GM19238 (cell line): ENCODE measurements around the gene CFAP45.
A peak's percentile ranks its signal among the peaks of the same experiment; 100 is the strongest.

Source experiments
- DNase-seq: peaks from one replicate; pipeline ENCODE4 v3.0.0; 2011; ENCODE audit warnings: low spot score; ENCODE audit not compliant: insufficient read length

The CFAP45 gene

DNA sequence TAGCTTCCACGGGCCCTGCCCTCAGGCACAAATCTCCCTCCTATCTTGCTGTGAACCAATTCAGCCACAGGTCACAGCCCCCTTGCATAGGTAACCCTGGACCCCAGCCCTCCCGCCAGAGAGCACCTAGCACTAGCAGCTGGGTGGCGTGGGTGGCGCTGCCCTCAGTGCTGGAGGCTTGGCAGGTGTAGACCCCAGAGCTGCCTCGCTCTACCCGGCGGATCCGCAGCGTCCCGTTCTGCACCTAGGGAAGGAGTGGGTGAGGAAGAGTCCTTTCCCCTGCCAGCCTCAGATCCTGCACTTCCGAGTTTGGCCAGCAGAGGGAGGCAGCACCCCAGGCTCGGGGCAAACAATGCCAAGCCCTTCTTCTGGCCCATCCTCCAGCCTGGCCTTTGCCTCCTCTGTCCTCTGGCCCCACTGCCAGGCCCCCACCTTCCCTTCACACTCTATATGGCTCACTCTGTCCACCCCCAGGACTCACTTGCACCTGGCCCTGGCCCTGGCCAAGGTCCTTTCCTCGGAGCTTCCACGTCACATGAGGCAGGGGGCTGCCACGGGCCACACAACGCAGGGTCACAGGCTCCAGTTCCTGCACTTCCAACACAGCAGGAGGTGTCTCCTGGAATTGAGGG, 36.4 kb upstream of the CFAP45 start:
- DNase-seq = peak; percentile 81

DNA sequence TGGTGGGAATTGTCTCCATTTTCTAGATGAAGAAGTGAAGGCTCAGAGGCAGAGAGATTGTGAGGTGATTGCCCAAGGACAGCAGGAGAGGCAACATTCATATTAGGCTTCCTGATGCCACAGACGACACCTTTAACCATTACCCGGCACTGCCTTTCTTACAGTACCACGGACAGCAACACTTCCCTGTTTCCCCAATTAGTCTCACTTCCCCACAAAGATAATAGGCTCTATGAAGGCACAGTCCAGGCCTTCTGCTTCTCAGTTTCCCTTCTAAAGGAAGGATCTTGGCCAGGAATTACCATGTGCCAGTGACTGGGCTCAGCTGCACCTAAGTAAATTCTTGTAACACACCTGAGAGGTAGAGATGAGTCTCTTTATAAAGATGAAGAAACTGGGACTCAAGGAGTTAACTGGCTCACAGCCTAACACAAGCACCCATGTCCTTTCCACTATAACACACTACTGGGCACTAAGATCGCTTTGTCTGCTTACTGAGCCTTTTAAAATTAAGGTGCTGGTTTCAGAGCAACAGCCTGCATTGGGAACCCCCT, 35.8 kb upstream of the CFAP45 start:
- no peak for DNase-seq

DNA sequence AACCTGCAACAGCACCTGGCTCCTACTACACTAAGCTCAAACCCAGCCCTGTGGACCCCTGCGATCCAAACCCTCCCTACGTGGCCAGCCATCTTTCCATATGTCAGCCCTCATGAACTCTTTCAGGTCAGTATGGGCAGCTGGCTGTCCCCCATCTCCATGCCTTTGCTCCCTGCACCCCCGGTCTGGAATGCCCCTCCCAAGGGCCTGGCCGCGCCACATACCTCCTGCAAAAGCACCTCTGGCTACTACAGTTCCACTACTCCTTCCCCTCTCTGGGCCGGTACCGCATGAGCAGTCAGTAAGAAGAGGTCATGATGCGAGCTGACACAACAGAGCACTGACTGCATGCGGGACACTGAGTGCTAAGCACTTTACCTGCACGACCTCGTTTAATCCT, 35.3 kb upstream of the CFAP45 start:
- DNase-seq = no peak

DNA sequence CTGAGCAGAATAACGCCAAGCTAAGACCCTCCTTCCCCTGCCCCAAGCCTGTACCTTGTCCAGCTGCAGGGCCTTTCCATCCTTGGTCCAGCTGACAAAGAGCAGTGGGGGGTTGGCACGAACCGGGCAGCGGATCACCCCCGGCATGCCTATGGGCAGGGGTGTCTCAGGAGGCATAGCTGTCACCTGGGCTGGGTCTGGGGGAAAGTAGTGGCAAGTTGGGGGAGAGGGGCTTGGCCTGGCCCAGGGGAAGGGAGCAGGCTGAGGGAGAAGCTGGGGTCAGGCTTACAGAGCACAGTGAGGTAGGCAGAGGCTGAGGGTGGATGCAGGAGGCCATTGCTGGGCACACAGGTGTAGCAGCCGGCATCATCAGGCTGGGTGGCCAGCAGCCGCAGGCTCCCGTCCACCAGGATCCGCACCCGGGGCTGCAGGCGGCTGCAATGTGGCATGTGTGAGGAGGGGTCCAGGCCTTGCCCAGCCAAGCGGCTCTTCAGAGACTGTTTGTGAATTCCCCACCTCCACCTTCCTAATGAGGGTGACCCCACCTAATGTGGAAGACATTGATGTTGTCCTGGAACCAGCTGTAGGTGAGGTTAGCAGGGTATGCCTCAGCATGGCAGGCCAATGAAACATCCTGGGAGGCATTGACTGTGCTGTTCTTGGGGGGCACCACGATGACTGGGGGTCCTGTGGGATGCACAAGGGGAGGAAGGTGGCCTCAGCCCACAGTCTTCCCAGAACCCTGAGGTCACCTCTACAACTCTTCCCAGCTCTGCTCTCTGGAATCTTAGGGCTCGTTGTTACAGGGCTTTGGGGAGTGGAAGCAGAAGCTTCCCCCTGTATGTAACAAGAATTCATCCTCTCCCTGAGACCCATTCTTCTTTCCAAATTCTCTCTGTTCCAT, 34.4 kb upstream of the CFAP45 start:
- DNase-seq = no peak

DNA sequence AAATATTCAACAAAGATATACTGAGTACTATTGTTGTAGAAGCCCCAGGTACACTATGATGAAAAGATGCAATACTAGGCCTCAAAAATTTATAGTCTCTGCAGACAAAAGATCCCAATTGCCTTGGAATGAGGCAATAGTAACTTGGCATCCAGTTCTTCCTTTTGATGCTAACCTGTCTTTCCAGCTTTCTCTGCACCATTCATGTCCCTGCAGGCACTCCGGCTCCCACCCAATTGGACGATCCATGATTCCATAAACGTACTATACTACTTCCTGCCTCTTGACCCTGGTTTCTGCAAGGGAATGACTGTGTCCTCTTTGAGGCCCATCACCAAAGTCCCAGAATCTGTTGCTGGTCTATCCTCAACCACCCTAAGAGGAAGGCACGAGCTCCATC, 33.4 kb upstream of the CFAP45 start:
- no peak for DNase-seq

DNA sequence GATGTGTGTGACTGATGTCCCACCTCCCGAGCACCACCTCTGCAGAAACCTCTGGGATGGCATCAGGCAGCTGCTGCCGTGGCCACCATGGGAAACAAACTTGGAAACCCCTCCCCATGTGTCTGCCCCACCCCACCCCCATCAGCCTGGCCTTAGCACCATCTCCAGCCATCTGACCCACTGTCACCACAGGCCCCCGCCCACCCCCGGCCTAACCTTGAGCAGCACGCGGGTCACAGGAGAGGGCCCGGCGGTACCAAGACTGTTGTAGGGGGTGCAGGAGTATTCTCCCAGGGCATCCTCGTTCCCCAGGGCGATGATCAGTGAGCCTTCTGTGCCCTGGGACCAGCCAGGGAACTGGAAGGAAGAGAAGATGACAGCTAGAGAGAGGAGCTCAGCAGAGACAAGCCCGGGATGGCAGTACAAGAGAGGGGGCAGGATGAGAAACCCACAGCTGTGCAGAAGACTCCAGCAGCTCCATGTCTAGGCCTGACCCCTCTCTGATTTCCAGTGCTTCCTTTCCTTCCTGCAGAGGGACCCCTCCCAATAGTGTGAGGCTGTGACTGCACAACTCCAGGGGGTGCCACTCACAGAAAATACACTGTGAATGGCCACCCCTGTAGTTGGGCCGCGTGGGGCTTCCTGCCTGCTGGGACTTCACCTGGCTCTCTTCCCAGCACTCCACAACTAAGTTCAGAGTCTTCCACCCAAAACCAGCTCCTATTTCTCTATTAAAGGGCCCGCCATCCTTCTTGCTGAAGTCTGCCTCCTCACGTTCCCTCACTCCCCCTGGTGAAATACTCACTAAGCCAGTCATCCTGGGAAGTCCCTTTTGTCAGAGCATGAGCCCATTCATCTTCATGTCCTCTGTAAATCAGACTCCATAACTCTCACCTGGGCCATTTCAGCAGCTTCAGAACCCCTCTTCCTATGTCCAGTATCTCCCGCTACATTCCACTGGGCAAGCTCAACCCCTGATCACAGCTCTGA, 32.6 kb upstream of the CFAP45 start:
- no peak for DNase-seq

DNA sequence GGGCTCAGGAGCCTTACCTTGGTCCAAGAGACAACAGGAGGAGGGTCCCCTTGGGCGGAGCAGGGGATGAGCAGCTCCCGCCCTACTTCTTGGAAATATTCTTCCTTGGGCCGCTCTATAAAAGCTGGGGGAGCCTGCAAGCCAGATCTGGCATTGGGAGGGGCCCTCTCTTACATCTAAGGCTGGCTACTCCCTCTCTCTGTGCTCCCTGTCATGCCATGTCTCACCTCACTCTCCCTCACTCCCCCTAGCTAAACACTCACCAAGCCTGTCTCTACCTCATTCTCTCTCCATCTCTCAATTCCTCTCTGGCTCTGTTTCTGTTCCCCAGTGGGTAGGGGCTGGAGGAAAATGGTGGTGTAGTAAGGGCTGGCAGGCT, 31.8 kb upstream of the CFAP45 start:
- no peak for DNase-seq

DNA sequence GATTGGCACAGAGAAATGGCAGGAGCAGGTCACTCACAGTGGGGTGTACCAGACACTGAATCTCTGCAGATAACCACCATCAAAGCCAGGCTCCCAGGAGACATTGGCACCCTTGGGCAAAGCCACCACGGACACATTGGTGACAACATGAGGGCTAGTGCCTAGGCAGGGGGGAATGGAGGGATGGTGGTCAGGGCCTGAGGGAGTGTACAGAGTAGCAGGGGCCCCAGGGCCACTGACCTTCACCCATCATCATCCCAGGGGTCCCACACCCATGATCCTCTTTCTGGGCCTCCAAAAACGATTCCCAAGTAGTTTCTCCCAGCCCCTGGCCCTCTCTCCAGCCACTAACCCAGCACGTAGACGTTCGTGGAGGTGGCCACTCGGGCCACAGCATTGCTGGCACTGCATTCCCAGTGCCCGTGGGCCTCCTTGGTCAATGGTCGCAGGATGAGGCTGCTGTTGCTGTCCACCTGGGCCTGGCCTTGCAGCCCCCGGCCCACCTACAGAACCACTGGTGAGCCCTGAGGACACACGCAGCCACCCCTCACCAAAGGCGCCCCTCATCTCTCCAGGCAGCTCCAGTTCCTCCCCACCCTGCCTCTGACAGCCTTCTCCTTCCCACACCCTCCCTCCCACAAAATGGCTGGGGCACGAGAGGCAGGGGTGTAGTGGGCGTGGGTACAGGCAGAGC, 31.3 kb upstream of the CFAP45 start:
- no peak for DNase-seq

DNA sequence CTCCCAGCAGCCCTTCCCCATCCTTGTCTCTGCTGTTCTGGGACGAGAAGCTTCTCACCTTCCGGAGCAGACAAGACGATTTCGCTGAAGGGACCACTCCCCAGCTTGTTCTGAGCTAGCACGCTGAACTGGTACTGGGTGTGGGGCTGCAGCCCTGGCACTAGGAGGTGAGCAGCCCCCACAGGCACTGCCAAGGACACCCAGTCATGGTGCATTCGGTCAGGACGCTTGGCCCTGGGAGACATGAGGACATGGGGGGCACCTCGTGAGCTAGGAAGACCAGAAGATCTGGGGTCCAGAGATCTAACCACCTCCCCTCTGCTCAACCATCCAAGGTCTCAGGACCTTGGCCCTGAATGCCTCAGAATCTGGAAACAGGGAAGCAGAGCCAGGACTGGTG, 30.7 kb upstream of the CFAP45 start:
- no peak for DNase-seq

DNA sequence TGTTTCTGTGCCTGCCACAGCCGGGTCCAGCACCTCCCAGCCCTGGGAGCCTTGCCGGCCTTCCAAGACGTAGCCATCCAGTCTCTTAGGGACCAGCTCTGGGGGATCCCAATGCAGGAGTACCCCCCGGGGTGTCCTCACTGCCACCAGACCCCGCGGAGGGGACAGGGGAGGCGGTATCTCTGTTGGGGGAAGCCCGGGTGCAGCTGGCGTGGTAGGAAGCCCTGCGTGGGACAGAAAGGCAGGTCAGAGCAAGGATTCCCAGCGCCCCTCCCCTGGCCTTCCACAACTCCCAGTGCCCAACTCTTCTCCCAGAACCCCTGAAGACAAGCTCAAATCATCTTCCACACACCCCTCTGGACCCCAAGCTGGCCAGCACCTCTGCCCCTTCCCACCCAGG, 30.3 kb upstream of the CFAP45 start:
- no peak for DNase-seq

DNA sequence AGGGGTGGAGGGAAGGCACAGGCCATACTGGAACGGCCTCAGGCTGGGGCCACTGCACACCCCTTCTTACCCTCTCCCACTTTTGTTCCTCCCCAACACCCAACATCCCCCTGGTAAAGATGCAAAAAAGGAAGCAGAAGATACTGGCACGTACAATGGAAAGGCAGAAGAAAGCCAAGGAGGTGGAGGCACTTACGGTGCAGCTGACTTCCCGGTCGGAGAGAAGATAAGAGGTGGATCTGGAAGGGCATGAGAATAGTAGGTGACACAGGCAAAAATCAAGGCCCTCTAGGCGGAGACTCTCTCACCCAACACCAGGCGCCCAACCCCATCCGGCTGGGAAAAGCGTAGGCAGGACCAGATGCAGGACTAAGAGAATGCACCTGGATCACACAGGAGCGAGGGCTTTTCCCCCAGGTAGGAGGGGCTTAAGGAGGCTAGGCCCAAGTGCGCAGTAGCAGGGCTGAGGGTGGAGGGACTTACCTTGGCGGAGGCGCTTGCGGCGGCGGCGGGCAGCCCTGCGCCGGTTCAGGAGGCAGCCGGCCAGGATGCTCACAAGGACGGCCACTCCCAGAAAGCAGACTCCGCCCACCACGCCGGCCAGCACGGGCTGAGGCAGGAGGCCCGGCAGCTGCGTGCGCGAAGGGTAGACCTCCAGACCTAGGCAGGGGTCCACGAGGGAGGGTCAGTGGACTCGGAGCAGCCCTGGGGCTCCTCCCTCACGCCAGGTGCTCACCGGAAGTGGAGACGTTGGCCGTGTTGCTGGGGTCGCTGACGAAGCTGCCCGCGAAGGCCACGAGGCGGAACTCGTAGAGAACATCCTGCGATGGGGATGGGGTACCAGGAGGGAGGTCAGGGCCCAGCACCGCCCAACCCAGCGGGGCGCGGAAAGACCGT, 29.4 kb upstream of the CFAP45 start:
- no peak for DNase-seq

DNA sequence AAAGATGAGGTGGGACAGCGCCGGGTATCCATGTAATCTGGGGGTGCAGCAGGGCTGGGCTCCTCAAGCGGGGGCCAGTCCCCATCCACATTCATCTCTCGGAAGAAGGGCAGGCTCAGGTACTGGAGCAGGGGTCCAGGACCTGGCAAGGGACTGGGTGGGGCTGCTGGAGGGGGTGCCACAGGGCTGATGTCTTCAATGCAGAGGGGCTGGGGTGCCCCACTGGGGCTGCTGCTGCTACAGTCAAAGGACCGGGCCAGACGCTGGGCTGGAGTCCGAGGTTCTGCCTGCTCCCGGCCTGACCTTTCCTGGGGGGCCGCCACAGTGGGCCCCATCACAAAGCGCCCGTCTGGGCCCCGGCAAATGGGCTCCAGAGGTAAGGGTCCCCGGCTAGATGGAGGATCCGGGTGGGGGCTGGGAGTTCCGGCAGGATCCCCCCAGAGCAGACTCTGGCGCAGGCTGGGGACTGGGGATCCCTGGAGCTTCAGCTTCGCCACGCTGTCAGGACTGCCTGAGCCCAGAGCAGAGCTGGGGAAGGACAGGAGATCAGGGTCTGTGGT, 28.6 kb upstream of the CFAP45 start:
- no peak for DNase-seq

DNA sequence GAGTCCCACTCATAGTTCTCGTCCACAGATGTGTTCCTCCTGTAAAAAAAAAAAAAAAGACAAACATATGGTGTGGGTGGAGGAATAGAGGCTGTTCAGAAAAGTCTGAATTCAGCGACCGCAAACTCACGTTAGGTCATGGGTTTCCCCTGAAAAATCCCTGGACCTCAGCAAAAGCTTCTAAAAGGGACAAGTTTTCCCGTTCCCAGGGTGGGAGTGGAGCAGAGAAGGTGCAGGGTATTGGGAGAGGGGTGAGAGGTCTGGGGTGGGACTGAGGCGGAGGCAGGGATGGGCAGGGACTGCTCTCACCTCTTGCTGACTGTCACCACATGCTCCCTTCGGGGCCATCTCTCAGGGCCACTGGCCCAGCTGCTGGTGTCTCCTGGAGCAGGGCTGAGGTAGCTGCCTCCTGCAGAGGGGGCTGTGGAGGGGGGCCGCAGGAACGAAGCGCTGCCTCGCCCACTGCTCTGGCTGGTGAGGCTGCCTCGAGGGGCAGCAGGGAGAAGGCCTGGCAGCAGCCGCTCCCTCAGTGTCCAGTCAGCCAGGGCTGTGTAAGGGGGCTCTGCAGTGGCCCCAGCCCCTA, 28.0 kb upstream of the CFAP45 start:
- DNase-seq = no peak

DNA sequence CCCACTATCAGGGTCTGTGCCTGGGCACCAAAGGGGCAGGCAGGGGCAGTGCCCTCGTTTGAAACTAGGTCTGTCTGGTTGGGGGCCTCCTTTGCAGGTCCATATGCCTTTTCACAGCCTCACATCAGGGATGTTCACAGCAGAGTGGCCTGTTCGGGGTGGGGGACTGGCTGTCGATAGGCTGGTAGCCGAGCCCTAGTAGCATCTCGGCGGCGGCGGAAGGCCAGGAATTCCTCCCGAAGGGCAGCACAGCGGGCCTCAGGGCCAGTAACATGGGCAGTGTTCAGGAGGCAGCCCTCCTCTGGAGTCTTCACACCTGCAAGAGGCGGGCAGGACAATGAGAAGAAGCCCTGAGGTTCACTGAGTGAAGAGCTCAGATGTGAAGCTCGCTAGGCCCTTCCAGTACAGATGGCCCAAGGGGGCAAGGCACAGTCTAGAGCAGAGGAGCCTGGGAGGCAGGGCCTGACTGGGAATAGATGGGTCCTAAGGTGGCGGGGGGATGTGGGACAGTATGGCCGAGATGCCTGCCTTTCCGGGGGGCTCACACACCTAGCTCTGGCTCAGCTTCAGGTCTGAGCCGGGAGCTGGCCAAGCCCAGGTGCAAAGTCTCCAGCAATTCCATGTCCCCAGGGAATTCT, 27.4 kb upstream of the CFAP45 start:
- DNase-seq = no peak

DNA sequence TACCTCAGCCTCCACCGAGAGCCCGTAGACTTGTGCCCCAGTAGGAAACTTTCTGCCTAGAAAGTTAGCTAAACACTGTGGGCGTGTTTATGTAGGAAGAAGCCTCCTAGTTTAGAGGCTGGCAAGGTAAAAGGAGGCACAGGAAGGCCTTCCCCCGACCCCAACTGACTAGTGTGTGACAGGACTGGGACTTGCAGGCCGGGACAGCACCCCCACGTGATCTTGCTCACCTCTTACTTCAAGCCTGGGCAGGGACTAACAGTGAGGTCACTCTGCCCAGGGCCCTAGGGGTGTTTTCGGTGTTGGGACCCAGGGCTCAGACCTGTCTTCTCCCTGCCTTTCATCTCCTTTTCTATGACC, 25.7 kb upstream of the CFAP45 start:
- DNase-seq = peak; percentile 42

DNA sequence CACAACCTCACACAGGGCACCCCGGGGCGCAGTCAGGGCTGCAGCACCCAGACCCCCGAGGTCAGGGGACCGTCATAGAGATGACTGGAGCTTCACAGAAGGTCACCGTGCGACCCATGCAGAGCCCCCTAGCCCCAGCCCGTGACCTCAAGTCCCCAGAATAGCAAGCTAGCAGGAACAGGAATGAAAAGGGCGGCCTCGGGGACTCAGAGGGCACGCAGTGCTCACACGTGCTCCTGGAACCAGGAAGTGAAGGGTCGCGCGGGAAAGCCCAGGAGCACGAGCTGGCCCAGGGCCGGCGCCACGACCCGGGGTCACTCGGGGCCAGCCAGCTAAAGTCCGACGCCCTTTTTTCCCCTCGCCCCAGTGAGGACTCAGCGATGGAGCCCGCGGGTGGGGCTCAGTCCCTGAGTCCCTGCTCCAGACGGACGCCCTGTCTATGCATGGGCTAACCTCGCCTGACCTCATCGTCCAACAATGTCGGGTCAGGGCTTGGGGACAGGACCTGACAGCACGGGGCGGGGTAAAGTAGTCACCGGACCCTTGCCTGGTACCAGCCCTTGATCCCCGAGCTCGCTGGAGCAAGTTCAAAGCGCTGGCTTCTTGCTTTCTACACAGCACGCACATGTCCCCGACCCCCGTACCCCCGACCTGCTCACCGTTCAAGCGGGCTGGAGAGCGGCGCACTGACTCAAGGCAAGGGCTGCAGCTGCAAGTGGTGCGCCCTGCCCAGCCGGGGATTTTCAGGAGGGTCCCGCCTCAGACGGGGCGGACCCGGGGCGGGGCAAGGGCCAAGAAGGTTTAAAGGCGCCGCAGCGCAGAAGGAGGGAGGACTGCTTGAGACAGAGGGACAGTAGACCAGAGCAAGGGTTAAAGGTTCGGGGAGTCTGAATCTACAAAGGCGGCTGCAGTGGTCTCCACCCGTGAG, 25.1 kb upstream of the CFAP45 start, which contains the start of gene TAGLN2:
Gene TAGLN2, minus strand, starts transcription at position 717 of the 928 bp plus-strand sequence. CDS start 4,998 bp downstream, outside the sequence.
- DNase-seq = peak; percentile 95

DNA sequence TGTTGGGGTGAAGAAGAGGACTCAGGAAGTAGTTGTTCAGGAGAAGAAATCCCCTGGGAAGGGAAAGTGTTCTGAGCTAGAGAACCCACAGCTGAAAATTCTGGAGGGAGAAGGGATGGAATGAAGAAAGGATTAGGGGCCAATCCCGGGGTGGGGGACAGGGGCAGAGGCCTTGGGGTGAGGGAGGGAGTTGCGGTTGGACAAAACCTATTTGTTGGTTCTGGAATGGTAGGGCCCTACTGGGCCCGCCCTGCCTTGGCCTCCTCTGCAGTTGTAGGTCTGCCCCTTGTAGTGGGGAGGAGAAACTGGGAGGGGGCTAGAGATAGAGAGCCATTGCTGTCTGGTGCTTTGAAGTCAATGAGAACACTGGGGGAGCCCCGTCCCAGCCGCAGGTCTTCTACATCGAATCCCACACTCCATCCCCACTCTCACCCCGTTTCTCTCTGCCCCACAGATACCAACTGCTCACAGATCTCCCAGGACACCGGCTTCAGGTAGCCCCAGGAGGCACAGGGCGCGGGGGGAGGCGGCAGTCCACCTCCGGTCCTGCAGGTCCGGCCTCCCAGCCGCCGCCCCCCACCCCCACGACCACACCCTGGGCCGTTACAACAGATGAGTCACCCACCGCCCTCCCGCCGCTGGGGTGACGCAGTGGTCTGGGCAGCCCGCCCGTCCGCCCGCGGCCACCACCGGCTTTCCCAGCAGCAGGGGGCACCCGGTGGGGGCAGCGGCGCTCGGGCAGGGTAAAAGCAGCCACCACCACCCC, 24.2 kb upstream of the CFAP45 start:
- peak; percentile 69 for DNase-seq
